Stimulated activated CD4-positive, alpha-beta T cell treated with anti-CD3 and anti-CD28 coated beads, Interleukin-4, amount 100 ng/mL, for 24 hours (primary cell): Measurements from ENCODE around the gene WDR33.

Source experiments
- DNase-seq: peaks from one replicate; pipeline ENCODE4 v3.0.0-alpha.2; 2020

The WDR33 gene

DNA sequence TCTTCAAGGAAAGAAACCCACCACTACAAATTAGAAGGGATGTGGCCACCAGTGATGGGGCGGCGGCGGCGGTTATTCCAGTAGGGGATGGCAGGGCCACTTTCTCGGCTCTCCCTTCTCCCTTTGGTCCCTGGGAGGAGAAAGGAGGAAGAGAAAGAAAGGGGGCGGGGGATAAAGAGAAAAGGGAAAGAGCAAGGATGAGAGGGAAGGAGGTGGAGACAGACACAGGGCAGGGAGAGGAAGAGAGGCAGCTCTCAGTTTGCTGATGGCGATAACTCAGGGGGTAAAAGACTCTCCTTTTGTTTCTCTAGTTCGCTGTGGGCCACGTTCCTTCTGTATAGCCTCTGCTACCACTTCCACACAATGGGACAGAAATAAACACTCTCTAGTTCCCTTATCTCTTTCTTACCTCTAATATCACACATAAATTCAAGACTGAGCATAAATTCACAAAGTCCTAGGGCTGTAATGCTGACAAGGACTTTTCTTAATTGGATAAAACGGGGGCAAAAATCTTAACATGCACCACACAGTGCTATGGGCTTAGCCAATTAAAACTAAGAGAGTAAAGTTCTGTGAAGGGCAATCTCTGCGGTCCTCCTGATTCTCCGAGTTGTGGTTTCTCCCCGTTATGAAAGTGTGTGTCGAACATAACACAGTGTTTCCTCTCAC is 95.1 kb downstream of the WDR33 start:
- DNase-seq: no peak

DNA sequence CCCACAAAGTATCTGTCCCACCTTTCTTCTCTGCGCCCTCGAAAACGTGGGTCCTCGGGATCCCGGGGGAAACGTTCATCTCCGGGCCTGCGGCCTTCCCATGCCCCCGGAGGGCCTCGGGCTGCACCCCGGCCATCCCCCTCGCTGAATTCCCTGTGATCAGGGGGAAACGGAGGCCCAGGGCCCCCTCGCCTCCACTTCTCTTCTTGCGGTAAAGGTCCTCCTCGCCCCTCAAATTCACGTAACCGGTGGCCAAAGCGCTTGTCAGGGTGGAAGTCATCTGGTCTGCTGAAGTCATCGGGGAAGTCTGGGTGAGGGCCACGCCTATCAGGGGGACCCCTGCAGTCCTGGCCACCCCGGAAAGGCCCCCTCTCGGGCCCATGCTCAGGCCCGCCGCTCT is 97.4 kb downstream of the WDR33 start:
- no peak for DNase-seq

GRCh38 chr2:127712999-127713398 is 98.0 kb downstream of the WDR33 start:
- DNase-seq: no peak

DNA sequence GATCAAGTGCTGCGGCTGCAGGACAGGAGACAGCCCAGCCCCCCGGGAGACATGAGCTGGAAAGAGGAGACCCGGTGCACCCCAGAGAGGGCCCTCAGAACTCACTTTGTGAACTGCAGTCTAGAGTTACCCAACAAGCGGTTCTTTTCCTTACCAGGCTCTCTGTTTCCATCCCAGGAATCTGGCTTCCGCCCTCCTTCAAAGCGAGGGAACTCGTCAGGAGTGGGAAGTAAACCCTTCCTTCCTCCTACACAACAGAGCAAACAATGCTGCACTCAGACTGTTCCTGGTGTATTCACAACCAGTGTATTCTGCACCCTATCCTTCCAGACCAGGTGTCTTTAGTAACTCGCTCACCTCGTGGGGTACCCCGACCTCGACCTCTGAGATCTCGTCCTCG is 101.6 kb downstream of the WDR33 start:
- no peak for DNase-seq

DNA sequence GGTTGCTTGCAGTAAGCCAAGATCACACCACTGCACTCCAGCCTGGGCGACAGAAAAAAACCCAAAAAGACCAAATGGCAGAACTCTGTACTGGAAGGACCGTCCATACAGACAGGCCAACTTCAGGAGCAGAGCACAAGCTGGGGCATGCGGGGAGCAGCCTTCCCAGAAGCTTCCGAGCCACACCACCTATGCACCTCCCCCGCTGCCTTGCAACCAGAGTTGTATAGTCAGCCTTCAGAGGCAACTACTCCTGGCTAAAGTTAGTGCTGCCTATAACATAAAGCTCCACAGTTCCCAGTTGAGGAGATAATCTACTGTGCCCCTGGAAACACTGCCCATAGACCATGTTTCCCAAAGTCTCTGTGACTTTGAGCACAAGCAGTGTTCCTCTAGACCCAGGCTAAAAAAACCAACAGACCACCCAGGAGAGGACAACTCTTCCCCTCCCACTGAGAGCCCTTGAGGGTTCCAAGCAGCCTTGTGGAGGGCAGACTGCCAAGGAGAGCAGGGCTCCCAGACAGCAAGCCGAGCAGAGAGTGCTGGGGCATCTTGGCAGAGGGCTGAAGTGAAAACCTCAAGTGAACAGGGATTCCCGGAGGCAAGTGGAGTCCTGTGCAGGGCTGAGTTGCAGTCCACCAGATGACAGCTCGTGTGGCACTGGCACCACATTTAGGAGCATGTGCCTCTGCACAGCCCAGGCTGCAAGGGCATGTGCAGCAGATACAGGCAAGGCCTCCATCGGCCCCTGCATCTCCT is 102.9 kb downstream of the WDR33 start:
- DNase-seq: no peak

- no peak for DNase-seq
Measured at GRCh38 chr2:127706215-127706990, 104.6 kb downstream of the WDR33 start.

DNA sequence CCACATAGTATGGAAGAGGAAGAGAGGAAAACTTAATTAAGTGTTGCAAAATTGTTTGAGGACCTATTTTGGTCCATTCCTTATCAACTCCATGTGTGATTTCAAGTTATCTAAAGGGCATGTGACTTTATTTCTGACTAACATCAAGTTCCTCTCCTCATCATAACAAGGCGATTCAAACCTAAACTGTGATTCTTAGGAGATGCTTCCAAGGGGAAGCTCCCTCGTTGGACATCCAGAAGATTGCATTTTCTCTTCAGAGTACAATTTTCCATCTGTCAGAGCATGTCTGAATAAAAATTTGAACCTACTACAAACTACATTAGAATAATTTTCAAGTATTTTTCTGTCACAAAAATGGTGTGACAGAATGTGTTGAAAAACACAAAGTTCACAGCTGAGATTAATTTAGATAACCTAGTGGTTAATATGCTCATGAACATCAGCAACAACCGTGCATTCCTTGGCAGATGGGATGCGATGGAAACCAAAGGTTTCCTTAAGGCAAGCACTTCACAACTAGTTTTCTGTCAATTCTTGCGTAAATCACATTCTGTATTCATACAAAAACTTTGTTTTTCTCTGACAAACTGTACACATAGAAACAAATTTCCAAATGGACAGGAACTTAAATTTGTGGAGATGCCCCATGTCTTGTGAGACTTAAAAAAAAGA is 105.4 kb downstream of the WDR33 start:
- DNase-seq: no peak

DNA sequence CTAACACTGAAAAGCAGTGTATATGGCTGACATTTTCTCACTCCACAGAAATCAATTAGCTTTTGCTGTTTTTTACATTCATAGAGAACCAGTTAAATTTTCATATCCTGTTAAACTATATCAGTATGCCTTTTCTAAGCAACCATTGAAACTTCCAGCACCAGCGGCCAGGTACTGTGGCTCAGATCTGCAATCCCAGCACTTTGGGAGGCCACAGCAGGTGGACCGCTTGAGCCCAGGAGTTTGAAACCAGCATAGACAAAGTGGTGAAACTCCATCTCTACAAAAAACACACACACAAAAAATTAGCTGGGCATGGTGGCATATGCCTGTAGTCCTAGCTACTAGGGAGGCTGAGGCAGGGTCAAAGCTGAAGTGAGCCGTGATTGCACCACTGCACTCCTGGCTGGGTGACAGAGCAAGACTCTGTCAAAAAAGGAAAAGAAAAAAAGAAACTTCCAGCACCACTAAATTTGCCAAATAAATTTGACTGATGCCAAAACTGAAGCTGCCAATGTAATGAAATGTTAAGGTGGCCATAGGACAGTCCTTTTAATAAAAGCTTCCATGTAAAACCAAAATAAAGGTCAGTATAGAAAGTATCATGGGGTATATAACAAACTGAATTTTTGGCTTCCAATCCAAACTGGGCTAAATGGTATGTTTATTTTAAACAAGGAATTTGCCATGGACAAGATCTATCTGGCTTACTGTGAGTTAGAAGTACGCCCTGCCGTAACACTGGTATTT is 106.2 kb downstream of the WDR33 start:
- no peak for DNase-seq

- DNase-seq: no peak
Measured at GRCh38 chr2:127703282-127703681, 107.7 kb downstream of the WDR33 start.

GRCh38 chr2:127702395-127703009 is 108.5 kb downstream of the WDR33 start:
- DNase-seq: no peak

GRCh38 chr2:127701651-127702394 is 109.1 kb downstream of the WDR33 start:
- DNase-seq: peak; percentile 79

GRCh38 chr2:127701193-127701650 is 109.7 kb downstream of the WDR33 start, which contains the start of gene SFT2D3:
Gene SFT2D3, plus strand, starts transcription at chr2:127701497. Its CDS starts 32 bp downstream, at chr2:127701529.
- DNase-seq: peak; percentile 91

DNA sequence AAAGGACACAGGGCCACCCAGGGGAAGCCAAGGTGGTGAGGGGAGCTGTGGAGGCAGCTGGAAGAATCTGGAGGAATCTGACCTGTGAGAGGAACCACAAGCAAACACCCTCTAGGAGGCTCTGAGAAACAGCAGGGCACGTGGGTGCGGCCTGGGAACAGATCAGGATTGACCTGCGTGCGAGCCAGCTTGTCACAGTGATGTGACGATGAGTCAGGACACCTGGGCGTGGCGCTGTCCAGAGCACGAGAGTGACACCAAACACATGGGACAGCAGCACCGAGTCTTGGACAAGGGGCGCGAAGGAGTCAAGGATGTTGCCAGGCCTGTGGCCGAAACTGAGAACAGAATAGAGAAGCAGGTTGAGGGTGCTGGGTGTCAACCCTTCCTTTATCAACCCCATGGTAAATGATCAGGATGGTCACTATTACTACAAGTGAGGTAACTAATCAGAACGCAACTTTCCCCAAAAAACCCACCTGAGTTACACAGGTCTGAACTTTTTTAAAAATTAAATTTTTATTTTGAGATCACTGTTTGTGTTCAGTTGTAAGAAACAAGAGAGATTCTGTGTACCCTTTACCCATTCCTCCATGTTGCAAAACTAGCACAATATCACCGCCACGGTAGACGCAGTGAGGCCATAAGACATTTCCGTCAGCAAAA is 110.3 kb downstream of the WDR33 start:
- DNase-seq: peak; percentile 20

DNA sequence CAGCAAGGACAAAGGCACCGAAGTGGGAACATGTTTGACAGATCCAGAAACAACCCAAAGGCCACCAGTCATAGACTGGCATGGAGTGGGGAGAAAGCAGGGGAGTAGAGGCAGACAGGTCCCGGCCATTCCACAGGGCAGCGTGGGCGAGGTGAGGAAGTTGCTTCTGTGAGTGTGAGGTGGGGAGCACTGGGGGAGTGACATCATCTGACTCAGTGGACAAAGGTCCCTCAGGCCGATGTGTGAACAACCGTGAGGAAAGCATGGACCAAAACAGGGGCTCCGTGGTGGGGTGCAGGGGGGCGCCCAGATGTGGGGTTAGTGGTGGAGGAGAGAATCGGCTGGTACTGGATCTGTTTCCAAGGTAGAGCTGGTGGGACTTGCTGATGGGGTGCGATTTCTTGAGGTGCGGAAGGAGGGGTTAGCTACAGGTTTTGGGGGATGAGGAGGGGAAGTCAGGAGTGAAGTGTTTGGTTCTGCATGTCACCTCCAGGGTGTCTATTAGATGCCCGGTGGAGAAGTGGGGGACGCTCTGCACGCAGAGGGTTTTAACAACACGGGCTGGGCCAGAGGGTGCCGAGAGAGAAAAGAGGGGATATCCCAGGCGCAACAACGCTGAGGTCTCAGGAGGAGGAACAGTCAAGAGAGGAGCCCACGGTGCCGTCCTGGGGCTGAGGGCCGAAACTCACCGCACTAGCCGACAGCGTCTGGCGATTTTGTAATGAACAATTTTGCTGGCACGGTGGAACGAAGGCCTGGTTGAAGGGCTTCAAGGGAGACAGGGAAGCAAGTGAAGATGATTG is 112.2 kb downstream of the WDR33 start:
- DNase-seq: no peak

GRCh38 chr2:127697482-127698180 is 113.3 kb downstream of the WDR33 start:
- DNase-seq: no peak

- peak; percentile 42 for DNase-seq
Measured at GRCh38 chr2:127695491-127696472, 115.2 kb downstream of the WDR33 start.

DNA sequence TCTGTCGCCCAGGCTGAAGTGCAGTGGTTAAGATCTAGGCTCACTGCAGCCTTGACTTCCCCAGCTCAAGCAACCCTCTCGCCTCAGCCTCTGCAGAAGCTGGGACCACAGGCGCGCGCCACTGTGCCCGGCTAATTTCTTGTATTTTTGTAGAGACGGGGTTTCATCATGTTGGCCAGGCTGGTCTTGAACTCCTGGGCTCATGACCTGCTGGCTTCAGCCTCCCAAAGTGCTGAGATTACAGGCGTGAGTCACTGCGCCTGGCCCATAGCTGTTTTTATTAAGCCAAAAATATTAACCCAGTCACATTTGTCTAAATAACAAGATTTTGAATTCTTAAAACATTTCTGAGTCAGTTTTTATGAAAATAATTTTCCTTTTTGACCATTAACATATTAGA is 116.0 kb downstream of the WDR33 start:
- no peak for DNase-seq

- DNase-seq: no peak
Measured at GRCh38 chr2:127690696-127691095, 120.3 kb downstream of the WDR33 start.
